COR-L47 (cell line): ENCODE data around the gene IFNE.

ENCODE experiments used
- DNase-seq: peaks from one replicate; lab custom pipeline; 2025; lab: John Stamatoyannopoulos, UW

IFNE gene

GRCh38 chr9:21482213-21482612 is at the start of gene IFNE:
IFNE (minus strand) TSS chr9:21482313; CDS start chr9:21481694, 619 bp downstream.
- no peak for DNase-seq

GRCh38 chr9:21528123-21528808 is 46.2 kb upstream of the IFNE start:
- DNase-seq, result no peak

GRCh38 chr9:21527579-21527978 is 45.5 kb upstream of the IFNE start:
- no peak for DNase-seq

- DNase-seq, result no peak
These were observed 43.1 kb upstream of the IFNE start for GRCh38 chr9:21525174-21525573.

- no peak for DNase-seq
These were observed 42.2 kb upstream of the IFNE start for GRCh38 chr9:21524099-21524830.

- no peak for DNase-seq
These were observed 41.2 kb upstream of the IFNE start for GRCh38 chr9:21523021-21524014.

GRCh38 chr9:21522348-21522747 is 40.2 kb upstream of the IFNE start:
- no peak for DNase-seq

- DNase-seq, result no peak
These were observed 39.3 kb upstream of the IFNE start for GRCh38 chr9:21521448-21521847.

- DNase-seq, result no peak
These were observed 38.6 kb upstream of the IFNE start for GRCh38 chr9:21520501-21521228.

GRCh38 chr9:21519855-21520434 is 37.8 kb upstream of the IFNE start:
- no peak for DNase-seq

GRCh38 chr9:21516796-21517195 is 34.7 kb upstream of the IFNE start:
- DNase-seq, result no peak

- no peak for DNase-seq
These were observed 31.3 kb upstream of the IFNE start for GRCh38 chr9:21513431-21513830.

- no peak for DNase-seq
These were observed 28.7 kb upstream of the IFNE start for GRCh38 chr9:21510806-21511205.

- DNase-seq, result no peak
These were observed 25.3 kb upstream of the IFNE start for GRCh38 chr9:21507483-21507790.

GRCh38 chr9:21506626-21507482 is 24.7 kb upstream of the IFNE start:
- DNase-seq, result no peak

- no peak for DNase-seq
These were observed 23.5 kb upstream of the IFNE start for GRCh38 chr9:21505425-21506179.

- no peak for DNase-seq
These were observed 22.8 kb upstream of the IFNE start for GRCh38 chr9:21504894-21505293.

GRCh38 chr9:21504113-21504512 is 22.0 kb upstream of the IFNE start:
- DNase-seq, result no peak

- DNase-seq, result no peak
These were observed 20.5 kb upstream of the IFNE start for GRCh38 chr9:21502586-21502985.

- DNase-seq, result no peak
These were observed 17.8 kb upstream of the IFNE start for GRCh38 chr9:21499912-21500311.
